DND-41 (cell line): Measurements from ENCODE around the gene MMAB.

Experiments
- ATAC-seq: fragments of 200-7000 bp; cut with Tn5 transposase; 3 replicates; pipeline ENCODE4 v1.9.1; 2021; ENCODE audit warnings: low read depth; ENCODE audit not compliant: insufficient read depth
- DNase-seq: peaks from one replicate; pipeline ENCODE4 v3.0.0-alpha.2; 2020
- H2AFZ ChIP-seq: 2 replicates; pipeline ENCODE4 v1.6.0; 2012; ENCODE audit warnings: low read depth, low read length
- H3K27ac ChIP-seq: 2 replicates; pipeline ENCODE4 v1.5.1; 2012; ENCODE audit warnings: low read length, inconsistent platforms
- H3K27me3 ChIP-seq: fragments of 200-600 bp; sonication (generic); 2 replicates; pipeline ENCODE4 v1.6.0; 2012; ENCODE audit warnings: low read length, mild to moderate bottlenecking, inconsistent platforms; ENCODE audit not compliant: insufficient read depth, poor library complexity
- H3K36me3 ChIP-seq: 2 replicates; pipeline ENCODE4 v1.5.1; 2012; ENCODE audit warnings: low read length, inconsistent platforms; ENCODE audit not compliant: insufficient read depth
- H3K4me1 ChIP-seq: 2 replicates; pipeline ENCODE4 v1.5.1; 2012; ENCODE audit warnings: mild to moderate bottlenecking, low read length; ENCODE audit not compliant: insufficient read depth
- H3K4me2 ChIP-seq: 2 replicates; pipeline ENCODE4 v1.6.0; 2012; ENCODE audit warnings: mild to moderate bottlenecking, moderate library complexity, low read length, inconsistent platforms; ENCODE audit not compliant: insufficient read depth
- H3K4me3 ChIP-seq, 2 experiments: fragments of 200-600 bp in 1 of 2; shearing (Covaris generic) in 1 of 2; 2 replicates each; pipeline ENCODE4 v1.5.1; 2012 to 2016; ENCODE audit warnings: inconsistent platforms in 2 of 2, low read length in 2 of 2, mild to moderate bottlenecking in 2 of 2, low read depth in 1 of 2, moderate library complexity in 1 of 2
- H3K79me2 ChIP-seq: 2 replicates; pipeline ENCODE4 v1.6.0; 2012; ENCODE audit warnings: low read length, inconsistent platforms; ENCODE audit not compliant: insufficient read depth
- H3K9ac ChIP-seq: 2 replicates; pipeline ENCODE4 v1.6.0; 2012; ENCODE audit warnings: low read depth, mild to moderate bottlenecking, inconsistent platforms, low read length, moderate library complexity
- H3K9me3 ChIP-seq: 2 replicates; pipeline ENCODE4 v1.5.1; 2012; ENCODE audit warnings: low read length, moderate library complexity, mild to moderate bottlenecking, inconsistent platforms; ENCODE audit not compliant: insufficient read depth, severe bottlenecking
- H4K20me1 ChIP-seq: 2 replicates; pipeline ENCODE4 v1.6.0; 2012; ENCODE audit warnings: low read length; ENCODE audit not compliant: insufficient read depth
- EZH2 ChIP-seq: IDR thresholded peaks from 3 replicates; pipeline ENCODE4 v1.6.1; 2012; ENCODE audit warnings: borderline replicate concordance, low read depth, mild to moderate bottlenecking, moderate library complexity, low read length, inconsistent platforms; ENCODE audit not compliant: severe bottlenecking
- TF ChIP-seq, protein P1 (sequence below): IDR thresholded peaks from 2 replicates; pipeline ENCODE4 v1.5.1; 2012; ENCODE audit warnings: borderline replicate concordance, low read length, moderate library complexity, mild to moderate bottlenecking; ENCODE audit not compliant: poor library complexity, severe bottlenecking; ENCODE audit errors: extremely low read depth

MMAB gene

DNA sequence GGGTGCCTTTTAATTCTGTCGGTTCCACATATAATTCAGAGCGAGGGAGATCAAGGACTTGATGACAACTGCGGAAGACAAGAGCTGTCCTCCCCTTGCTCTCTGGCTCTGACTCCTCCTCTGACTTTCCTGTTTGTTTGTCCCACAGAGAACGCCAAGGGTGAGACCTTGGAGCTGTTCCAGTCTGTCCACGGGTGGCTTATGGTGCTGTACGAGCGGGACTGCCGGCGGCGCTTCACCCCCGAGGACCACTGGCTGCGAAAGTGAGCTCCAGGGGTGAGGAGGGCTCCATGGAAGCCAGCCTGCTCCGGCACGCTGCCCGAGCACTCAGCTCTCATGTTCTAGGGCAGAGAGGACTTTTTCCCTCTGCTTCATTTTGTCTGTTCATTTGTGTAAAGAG lies 63.1 kb downstream of the MMAB start:
- Histone ChIP-seq H4K20me1 (no peaks in the 10 kb centered on the region), H3K4me1 (no peaks in the 10 kb centered on the region), H3K27me3 (no peaks in the 10 kb centered on the region), H3K4me3 (no peak overlapping the region), H3K9ac (no peak overlapping the region), H3K36me3 (peaks cover 84% of the 10 kb centered on the region), H3K9me3 (no peaks in the 10 kb centered on the region), H3K27ac (no peak overlapping the region), H3K79me2 (no peaks in the 10 kb centered on the region), H3K4me2 (no peak overlapping the region), H2AFZ (no peak overlapping the region)
- DNase-seq (no peak), ATAC-seq (no peak)
- no peak for TF ChIP-seq EZH2
- TF ChIP-seq, protein P1, sequence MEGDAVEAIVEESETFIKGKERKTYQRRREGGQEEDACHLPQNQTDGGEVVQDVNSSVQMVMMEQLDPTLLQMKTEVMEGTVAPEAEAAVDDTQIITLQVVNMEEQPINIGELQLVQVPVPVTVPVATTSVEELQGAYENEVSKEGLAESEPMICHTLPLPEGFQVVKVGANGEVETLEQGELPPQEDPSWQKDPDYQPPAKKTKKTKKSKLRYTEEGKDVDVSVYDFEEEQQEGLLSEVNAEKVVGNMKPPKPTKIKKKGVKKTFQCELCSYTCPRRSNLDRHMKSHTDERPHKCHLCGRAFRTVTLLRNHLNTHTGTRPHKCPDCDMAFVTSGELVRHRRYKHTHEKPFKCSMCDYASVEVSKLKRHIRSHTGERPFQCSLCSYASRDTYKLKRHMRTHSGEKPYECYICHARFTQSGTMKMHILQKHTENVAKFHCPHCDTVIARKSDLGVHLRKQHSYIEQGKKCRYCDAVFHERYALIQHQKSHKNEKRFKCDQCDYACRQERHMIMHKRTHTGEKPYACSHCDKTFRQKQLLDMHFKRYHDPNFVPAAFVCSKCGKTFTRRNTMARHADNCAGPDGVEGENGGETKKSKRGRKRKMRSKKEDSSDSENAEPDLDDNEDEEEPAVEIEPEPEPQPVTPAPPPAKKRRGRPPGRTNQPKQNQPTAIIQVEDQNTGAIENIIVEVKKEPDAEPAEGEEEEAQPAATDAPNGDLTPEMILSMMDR: no peak

DNA sequence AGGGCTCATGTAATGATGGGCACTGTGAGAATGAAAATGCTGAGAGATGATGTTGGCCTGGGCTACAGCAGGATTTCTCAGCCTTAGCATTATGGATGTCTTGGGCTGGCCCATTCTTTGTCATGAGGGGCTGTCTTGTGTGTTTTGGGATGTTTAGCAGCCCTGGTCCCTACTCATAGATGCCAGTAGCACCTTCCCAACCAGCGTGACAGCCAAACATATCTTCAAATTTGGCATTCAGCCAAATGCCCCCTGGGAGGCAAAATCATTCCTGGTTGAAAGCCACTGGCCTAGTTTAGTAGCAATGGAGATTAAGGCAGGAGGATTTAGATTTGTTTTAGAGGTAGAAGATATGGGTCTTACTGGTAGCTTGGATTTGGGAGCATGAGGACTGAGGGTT lies 69.2 kb downstream of the MMAB start:
- H3K27me3 ChIP-seq: no peaks in the 10 kb centered on the region
- no peak overlapping the region for H3K27ac ChIP-seq
- no peak overlapping the region for H3K4me2 ChIP-seq
- H3K4me1 ChIP-seq: no peaks in the 10 kb centered on the region
- no peaks in the 10 kb centered on the region for H4K20me1 ChIP-seq
- peaks cover 87% of the 10 kb centered on the region for H3K36me3 ChIP-seq
- H3K79me2 ChIP-seq: no peaks in the 10 kb centered on the region
- no peak overlapping the region for H2AFZ ChIP-seq
- DNase-seq (no peak), ATAC-seq (no peak)
- H3K4me3 ChIP-seq: no peak overlapping the region
- no peaks in the 10 kb centered on the region for H3K9me3 ChIP-seq
- TF ChIP-seq, protein P1: no peak
- TF ChIP-seq EZH2: no peak
- H3K9ac ChIP-seq: no peak overlapping the region
